DMS153 treated with DMSO at 0.1 percent for 48 hours (cell line): Measurements from ENCODE around the gene MMP24.
"Not testable (repeated sequence)": the region's sequence is repeated elsewhere in the genome, so short reads cannot be mapped to it uniquely, and the experiment has no call there.

Source experiments
- DNase-seq: peaks from one replicate; lab custom pipeline; 2025; ENCODE audit not compliant: unreplicated experiment; lab: John Stamatoyannopoulos, UW

Gene MMP24

DNA sequence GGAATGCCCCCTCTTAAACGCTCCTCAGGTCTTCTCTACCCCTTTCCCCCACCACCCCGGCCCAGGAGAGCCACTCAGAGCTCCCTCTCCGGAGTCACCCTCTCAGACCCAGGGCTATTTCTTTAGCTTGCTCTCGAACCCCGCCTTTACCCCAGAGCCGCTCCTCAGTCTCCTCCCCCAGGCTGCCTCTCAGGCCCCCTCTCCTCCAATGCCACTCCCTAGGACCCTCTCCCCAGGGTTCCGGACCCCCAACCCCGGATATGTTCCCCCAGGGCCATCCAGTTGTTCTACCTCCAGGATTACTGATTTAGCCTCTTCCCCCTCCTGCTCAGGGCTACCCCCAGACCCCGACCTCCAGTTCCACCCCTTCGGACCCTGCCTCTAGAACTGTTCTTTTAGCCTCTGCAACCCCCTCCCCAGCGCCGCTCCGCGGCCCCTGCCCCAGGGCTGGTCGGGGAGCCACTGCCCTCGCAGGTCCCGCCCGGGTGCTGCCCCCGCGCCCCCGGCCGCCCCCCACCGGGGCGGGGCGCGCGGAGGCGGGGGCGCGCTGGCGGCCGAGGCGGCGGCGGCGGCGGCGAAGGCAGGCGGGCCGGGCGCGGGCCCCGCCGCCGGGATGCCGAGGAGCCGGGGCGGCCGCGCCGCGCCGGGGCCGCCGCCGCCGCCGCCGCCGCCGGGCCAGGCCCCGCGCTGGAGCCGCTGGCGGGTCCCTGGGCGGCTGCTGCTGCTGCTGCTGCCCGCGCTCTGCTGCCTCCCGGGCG, at the start of gene MMP24:
MMP24 (plus strand) TSS at position 565 of the 758 bp plus-strand sequence; CDS start at position 614, 49 bp downstream.
- DNase-seq: no peak

DNA sequence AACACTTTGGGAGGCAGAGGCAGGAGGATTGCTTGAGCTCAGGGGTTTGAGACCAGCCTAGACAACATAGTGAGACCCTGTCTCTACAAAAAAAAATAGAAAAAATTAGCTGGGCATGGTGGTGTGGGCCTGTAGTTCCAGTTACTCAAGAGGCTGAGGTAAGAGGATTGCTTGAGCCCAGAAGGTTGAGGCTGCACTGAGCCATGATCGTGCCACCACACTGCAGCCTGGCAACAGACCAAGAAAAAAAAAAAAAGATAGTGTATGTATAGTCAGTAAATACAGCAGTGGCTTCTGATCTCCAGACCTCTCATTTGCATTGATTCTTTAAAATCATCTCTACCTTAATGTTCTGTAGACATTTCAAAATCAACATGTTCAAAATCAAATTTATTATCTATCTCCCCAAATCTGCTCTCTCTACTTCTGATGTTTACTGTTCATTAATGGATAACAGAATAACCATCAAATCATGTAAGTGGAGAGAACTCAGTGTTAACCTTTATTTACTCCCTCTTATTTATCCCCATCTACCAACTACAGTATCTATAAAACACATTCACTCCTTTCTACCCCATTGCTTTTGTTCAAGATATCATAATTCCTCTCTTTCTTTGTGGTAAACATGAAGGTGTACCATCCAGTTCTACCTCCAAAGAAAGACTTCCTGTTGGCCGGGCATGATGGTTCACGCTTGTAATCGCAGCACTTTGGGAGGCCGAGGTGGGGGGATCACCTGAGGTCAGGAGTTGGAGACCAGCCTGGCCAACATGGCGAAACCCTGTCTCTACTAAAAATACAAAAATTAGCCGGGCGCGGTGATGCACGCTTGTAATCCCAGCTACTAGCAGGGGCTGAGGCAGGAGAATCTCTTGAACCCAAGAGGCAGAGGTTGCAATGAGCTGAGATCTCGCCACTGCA, 46.9 kb upstream of the MMP24 start:
- no peak for DNase-seq

DNA sequence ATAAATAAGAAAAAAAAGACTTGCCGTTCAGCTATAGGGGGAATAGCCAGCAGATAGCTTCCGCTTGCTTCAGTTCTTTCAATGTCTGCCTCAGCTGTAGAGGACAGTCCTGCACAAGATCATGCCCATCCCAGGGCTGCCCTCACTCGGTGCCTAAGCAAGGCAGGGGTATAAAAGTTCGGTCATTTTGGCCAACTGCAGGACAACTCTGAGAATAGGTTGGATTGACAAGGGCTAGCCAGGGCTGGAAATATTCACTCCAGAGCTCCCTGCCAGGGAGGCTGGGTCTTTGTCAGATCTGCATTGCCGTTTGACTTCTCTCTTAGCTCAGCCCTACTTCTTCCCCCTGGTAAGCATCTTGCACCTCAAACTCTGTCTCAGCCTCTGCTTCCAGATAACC, 46.2 kb upstream of the MMP24 start:
- DNase-seq: no peak

DNA sequence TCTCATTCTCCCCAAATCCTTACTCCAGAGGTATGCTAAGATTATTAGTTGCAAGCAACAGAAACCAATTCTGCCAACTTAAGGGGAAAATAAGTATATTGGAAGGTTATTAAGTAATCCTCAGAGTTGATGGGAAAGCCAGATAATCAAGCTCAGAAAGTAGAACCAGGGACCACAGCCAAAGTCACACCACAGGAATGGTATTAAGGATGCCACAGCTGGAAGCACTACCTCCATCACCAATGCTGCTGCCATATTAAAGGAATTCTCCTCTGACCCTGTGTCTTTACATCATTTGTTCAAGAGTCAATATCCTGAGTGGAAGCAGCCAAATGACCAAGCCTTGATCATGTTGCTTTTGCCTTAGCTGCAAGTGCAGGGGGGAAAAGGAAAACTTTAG, 44.8 kb upstream of the MMP24 start:
- no peak for DNase-seq

DNA sequence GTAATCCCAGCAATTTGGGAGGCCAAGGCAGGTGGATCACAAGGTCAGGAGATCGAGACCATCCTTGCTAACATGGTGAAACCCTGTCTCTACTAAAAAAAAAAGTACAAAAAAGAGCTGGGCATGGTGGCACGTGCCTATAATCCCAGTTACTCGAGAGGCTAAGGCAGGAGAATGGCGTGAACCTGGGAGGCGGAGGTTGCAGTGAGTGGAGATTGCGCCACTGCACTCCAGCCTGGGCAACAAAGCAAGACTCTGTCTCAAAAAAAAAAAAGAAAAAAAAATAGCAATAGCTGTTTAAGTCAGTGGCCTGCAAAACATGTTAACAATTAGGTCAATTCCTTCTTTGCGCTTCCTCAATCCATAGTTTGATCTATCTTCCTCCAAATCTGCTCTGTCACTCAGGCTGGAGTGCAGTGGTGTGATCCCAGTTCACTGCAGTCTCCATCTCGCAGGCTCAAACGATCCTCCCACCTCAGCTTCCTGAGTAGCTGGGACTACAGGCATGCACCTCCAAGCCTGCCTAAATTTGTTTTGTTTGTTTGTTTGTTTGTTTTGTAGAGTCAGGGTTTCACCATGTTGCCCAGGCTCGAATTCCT, 39.7 kb upstream of the MMP24 start:
- DNase-seq: not testable (repeated sequence)

DNA sequence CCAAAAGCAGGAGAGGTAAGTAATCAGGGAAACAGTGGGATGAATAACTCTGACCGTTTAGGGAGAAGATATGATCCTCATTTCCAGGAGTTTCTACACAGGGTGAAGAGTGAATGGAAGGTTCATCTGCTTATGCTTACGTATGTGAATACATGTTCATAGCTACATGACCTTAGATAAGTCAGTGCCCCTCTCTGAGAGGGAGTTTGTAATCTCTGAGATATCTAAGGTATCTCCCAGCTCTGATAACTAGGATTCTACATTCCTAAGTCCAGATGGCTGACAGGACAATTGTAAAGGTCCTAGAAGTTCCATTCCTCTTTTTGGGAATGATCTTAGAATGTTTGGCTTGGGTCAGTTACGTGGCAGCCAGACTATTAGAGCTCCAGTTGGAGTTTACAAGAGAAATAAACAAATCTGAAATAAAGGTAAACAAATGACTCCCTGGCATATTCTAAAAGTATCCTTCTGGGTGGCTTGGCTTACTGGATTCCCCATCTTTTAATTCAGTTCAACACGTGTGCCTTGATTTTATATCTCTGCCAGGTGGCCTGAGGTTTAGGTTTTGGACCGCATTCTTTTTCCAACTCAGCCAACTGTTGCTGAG, 38.8 kb upstream of the MMP24 start:
- no peak for DNase-seq

DNA sequence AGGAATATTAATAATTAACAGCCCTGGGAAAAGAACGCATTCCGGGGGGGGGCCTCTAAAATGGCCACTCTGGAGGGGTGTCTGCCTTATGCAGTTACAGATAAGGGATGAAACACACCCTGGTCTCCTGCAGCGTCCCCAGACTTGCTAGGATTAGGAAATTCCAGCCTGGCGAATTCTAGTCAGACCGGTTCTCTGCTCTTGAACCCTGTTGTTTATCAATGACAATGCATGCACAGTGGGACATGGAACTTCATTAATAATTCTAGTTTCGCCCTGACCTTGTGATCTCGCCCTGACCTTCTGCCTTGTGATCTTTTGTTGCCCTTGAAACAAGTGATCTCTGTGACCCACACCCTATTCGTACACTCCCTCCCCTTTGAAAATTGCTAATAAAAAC, 37.3 kb upstream of the MMP24 start:
- not testable (repeated sequence) for DNase-seq

DNA sequence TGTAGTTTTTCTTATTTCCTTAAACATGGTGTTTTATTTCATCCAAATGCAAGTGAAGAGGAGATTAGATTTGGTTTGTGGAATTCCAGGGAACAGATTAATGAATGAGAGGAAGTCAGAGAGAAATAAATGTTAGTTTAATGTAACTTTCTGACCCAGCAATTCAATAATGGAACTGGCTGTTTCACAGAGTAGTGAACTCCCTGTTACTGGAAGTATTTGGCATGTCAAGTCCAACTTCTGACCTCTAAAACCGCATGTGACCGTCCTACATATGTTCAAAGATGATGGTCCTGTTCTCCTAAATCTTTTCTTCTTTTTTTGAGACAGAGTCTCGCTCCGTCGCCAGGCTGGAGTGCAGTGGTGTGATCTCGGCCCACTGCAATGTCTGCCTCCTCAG, 35.9 kb upstream of the MMP24 start:
- no peak for DNase-seq

DNA sequence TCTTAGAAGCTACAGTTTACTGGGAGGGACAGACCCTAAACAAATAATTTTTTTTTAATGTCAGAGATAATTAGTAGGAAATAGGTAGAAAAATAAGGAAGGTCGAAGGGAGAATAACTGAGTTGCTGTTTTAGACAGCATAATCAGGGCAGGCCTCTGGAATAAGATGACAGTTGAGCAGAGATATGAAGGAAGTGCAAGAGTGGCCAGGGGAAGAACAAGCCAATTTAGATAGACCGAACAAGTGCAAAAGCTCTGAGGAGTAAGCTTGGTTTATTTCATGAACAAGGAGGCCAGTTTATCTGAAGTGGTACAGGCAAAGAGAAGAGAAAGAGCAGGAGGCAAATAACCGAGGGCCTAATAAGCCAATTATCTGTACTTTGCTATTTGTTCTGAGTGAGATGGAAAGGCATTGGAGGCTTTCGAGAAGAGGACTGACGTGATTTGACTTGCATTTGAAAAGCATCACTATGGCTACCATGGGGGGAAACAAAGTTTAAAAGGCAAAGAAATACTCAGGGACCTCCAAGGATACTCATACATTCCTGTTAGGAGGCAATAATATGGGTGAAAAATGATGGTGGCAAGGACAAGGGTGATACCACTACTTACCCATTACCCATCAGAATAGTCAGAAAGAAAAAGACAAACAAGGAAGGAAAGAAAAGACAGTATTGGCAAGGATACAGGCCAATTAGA, 34.9 kb upstream of the MMP24 start:
- DNase-seq: no peak

DNA sequence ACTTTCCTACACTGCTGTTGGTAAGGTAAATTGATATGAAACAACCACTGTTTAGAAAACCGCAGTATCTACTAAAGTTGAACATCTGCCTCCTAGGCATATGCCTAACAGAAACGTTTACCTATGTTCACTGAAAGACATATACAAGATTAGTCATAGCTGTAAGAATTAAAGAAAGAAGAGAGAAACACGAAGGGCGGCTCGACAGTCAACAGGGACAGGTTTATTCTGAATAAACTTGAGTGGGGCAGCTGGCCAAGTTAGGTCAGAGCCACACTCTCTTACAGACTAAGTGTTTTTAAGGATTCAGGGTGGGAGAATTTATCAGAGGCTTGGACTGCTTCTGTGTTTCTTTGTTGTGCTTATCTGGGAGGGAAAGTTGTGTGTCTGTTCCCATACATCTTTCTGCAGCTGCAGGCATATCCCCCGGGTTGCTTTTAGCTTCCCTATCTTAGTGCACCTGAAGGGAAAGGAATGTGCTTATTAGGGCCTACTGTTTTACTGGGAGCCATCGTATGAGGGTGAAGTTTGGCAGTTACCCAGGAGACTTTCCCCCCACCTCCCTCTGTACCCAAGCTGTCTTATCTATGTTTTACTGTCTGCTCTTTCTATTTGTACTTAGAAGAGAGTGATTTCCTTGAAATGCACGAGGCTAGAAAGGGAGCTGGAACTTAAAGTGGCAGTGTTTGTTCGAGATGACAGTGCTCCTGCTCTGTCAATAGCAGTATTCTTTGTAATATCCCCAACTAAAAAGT, 34.2 kb upstream of the MMP24 start:
- DNase-seq: no peak

DNA sequence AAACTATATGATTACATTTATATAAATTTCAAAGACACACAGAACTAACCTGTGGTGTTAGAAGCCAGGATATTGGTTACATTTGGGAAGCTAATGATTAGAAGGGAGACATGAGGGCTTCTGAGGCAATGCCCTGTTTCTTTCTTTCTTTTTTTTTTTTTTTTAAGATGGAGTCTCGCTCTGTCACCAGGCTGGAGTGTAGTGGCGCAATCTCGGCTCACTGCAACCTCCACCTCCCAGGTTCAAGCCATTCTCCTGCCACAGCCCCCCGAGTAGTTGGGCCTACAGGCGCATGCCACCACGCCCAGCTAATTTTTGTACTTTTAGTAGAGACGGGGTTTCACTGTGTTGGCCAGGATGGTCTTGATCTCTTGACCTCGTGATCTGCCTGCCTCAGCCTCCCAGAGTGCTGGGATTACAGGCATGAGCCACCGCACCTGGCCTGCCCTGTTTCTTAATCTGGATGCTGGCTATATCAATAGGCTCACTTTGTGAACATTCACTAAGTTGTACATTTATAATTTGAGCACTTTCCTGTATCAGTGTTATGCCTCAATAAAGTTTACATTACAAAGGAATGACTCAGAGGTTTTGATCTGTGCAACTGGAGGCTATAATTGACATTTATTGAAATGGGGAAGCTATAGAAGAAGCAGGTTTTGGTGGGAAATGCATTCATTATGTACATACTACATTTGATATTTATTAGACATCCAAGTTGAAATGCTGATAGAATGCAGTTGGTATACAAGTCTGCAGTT, 33.3 kb upstream of the MMP24 start:
- DNase-seq: not testable (repeated sequence)

DNA sequence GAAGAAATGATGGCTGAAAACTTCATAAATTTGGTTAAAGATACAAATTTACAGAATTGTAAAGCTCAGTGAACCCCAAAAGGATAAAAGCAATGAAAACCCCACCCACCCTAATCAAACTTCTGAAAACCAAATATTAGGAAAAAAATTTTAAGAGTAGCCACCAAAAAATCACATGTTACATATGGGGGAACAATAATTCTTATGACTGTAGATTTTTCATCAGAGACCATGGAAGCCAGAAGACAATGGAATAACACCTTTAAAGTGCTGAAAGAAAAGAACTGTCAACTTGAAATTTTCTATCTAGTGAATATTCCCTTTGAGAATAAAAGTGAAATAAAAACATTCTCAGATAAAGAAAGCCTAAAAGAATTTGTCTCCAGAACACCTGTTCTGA, 30.2 kb upstream of the MMP24 start:
- no peak for DNase-seq

DNA sequence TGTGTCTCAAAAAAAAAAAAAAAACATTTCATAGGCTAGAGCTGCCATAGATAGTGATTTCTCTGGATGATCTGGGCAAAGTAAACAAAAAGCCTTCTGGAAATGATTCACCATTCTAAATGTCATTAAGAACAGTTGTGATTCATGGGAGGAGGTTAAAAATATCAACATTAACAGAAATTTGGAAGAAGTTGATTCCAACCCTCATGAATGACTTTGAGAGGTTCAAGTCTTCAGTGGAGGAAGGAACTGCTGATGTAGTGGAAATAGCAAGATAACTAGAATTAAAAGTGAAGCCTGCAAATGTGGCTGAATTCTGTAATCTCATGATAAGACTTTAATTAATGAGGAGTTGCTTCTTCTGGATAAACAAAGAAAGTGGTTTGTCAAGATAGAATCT, 26.8 kb upstream of the MMP24 start:
- DNase-seq: no peak

DNA sequence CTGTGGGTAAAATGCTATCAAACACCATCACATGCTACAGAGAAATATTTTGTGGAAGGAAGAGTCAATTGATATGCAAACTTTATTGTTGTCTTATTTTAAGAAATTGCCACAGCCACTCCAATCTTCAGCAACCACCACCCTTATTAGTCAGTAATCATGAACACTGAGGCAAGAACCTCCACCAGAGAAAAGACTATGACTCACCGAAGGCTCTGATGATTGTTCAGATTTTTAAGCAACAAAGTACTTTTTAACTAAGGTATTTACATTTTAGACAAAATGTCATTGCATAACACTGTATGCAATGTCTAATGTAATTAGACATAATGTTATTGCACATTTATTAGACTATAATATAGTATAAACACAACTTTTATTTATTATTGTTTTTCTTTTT, 26.2 kb upstream of the MMP24 start:
- DNase-seq: no peak

DNA sequence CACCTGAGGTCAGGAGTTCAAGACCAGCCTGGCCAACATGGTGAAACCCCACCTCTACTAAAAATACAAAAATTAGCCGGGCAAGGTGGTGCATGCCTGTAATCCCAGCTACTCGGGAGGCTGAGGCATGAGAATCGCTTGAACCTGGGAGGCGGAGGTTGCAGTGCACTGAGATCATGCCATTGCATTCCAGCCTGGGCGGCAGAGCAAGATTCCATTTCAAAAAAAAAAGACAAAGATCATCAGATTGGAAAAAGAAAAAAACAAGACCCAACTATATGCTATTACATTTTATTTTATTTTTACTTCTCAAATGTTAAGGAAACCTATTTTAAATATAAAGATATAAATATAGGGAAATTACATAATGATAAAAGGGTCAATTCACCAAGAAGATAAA, 25.0 kb upstream of the MMP24 start:
- not testable (repeated sequence) for DNase-seq

DNA sequence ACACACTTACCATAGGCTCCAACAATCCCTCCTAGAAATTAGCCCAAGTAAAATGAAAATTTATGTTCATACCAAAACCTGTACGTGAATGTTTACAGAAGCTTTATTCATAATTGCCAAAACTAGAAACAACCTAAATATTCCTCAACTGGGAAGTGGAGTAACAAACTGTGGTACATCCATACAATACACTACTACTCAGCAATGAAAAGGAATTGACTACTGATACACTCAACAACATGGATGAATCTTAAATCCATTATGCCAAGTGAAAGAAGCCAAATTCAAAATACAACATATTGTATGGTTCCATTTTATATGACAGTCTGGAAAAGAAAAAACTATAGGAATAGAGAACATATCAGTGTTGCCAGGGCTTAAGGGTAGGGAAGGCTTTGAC, 19.7 kb upstream of the MMP24 start:
- DNase-seq: no peak

DNA sequence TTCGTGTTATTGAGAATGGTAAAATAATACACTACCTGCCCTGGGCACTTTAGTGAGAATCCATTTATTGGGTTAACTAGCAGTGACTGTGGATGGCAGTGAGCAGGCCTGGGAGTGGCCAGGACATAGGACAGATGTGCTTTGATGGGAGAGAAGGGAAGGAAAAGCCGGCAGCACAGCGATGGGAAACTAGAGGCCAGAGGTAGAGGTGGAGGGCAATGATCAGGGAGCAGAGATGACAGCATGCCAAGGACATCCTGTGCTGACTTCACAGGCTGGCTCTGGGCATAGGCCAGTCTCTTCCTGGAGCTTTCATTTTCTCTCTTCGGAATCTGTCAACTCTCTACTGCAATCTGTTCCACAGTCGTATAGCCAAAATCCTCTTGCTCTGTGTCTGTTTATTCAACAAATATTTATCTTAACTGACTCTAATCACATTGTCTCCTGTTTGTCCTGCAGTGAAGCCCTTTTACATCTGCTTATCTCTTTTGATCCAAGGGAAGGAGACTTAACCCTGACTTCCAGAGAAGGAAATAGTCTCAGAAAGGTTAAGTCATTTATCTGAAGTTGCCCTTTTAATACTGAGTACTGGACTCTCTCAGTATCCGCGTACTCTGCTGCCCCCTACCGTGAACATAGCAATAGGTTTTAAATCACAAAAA, 18.4 kb upstream of the MMP24 start:
- peak; percentile 51 for DNase-seq

DNA sequence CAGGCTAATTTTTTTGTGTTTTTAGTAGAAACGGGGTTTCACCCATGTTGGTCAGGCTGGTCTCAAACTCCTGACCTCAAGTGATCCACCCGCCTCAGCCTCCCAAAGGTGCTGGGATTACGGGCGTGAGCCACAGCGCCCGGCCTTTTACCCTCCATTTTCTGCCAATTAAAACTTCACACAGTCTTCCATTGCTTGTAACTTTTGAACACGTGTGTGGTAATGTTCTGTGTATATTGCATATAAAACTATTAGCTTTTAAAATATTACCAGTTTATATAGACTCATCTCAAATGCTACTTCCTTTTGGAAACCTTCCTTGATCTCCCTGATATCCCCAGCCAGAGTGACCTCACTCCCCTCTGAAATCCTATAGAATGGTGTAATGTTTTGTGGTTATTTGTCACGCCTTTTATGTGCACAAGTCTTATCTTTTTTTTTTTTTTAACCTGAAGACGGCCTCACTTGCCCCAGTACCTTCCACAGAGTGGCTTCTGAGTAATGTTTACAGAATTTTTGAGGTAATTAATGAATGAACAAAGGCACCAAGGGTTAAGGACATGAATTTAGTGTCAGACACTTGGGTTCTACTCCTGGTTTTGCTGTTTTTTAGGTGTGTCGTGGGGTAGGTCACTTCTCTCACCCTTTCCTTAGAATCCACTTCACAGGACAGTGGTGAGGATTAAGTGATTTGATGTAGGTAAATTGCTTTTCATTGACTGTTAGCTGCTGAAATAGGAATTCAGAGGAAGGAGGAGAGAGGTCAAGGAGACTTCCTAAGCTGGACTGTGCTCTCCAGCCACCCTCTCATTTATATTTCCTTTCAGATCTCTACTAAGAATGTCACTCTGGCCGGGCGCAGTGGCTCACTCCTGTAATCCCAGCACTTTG, 11.2 kb upstream of the MMP24 start:
- DNase-seq: no peak
